ENCODE data around the gene P2RY12.

The P2RY12 gene

GRCh38 chr3:151307131-151307530 is 77.4 kb downstream of the P2RY12 start:
- DNase-seq (ENCODE audit: low spot score): no peak

DNA sequence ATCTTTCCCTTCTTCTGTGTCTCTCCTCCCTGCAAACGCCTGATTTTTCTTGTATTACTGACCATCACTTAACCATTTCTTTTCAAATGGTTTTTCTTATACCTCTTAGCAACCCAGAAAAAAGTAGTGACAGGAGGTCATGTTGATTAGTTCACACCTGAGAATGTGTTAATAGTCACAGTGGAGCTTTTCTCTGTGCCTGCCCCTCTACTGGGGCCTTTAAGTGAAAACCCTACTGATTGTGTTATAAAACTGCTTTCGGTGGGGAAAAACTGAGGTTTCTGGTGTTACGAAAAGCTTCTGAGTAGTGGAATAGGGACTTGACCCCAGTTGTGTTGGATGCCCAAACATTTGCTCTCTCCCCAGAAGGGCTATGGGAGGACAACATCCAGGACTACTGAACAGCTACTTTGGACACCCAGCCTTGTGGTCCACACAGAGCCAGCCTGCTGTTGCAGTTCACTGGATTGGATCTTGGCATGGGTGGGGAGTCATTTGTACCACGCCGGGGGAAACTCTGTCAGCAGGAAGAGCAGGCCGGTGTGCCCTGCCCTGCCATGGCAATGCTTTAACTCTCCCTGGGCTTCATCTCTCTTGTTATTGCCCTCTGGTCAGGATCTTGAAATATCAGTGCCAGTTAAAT is 78.3 kb downstream of the P2RY12 start:
- DNase-seq (ENCODE audit: low spot score): no peak

GRCh38 chr3:151305775-151306151 is 78.8 kb downstream of the P2RY12 start:
- DNase-seq (ENCODE audit: low spot score): no peak

- no peak for DNase-seq (ENCODE audit: low spot score)
Measured at GRCh38 chr3:151305060-151305774, 79.3 kb downstream of the P2RY12 start.

DNA sequence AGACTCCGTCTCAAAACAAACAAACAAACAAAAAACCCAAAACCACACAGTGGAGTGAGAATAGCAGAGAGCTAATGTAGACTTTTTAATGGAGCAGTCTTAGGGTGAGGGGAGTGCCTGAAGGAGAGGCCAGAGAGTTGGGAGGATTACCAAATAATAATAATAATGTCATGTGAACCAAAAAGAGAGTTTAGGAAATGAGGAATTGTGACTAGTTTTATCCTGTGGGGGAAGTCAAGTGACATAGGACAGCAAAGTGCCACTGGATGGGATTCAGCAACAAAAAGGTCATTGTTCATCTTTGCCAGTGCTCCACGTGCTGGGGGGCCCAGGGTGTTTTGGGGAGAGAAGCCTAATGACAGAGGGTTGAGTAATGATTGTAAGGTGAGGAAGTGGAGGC is 80.8 kb downstream of the P2RY12 start:
- DNase-seq (ENCODE audit: low spot score): no peak

- no peak for DNase-seq (ENCODE audit: low spot score)
Measured at GRCh38 chr3:151301787-151302186, 82.8 kb downstream of the P2RY12 start.

DNA sequence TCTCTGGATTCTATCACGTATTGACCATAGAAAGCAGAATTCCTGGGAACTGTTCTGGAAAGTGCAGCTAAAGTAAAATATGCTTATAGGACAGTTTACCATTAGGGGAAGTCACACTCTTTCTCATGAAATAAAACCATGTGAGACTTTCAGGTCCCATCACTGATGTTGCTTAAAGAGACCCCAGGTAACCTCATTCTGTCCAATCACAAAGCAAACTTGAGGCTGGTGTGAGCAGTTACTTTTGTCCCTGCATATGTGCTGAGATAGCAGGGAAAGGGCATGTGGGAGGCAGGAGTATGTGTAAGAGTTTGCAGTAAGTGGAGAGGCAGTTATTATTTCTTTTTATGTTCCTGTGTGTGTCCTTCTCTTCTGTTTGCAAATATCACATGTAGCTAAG is 84.0 kb downstream of the P2RY12 start:
- no peak for DNase-seq (ENCODE audit: low spot score)

DNA sequence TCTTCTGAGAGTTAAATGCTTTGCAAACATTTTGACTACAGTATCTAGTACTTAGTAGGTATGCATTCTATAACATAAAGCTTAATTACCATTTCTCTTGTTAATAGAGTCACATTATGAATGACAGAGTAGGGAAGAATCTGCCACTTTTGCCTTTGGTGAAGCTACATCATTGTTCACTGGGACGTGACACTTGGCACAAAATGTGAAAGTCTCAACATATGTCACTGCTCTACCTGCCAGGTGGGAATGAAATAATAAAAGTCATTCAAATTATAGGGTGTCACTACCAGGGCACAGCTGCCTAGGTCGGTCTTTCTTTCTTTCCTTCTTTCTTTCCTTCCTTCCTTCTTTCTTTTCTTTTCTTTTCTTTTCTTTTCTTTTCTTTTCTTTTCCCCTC is 85.5 kb downstream of the P2RY12 start:
- no peak for DNase-seq (ENCODE audit: low spot score)

DNA sequence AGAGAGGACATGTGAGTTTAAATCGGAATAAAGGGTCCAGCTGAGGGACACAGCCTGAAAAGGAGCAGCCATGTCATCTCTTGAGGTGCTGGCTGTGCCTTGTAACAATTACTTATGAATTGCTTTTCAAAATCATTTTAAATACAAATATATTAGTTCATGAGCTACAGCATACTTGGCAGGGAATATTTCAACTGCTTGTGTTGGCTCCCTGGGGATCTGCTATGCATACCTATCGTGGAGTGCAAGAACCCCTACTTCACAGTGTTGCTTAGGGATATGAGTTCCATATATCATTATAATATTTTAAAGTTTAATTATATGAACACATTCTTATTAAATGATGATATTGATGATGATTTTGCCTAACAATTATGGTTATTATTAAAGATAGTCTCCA is 87.1 kb downstream of the P2RY12 start:
- no peak for DNase-seq (ENCODE audit: low spot score)

- DNase-seq (ENCODE audit: low spot score): no peak
Measured at GRCh38 chr3:151296226-151296625, 88.3 kb downstream of the P2RY12 start.

GRCh38 chr3:151293127-151293526 is 91.4 kb downstream of the P2RY12 start:
- DNase-seq (ENCODE audit: low spot score): no peak

DNA sequence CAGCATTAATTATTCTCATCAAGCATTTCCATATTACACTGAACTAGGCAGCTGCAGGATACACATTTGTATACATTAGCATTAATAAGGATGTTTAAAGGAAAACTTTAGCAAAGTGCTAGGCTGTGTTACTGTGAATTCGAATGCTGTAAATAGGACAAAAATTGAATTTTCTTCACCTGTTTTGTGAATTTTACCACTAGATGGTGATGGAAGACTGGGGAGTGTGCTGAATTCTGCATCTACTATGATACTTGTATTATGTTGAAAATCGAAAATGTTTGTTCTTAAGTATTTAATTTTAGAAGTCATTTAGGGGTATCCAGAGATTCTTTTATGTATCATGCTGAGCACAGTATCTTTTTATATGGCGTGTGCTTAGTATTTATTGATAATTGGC is 93.9 kb downstream of the P2RY12 start:
- no peak for DNase-seq (ENCODE audit: low spot score)

GRCh38 chr3:151289445-151289844 is 95.1 kb downstream of the P2RY12 start:
- no peak for DNase-seq (ENCODE audit: low spot score)

Measured in CD4-positive, alpha-beta T cell treated with Interleukin-2 at 100 ng/mL for 4 hours (primary cell).